Stimulated activated CD4-positive, alpha-beta T cell treated with anti-CD3 and anti-CD28 coated beads, Interleukin-15, amount 100 ng/mL, for 24 hours (primary cell): ENCODE data around the gene MRAS.
"Not testable (repeated sequence)": the region's sequence is repeated elsewhere in the genome, so short reads cannot be mapped to it uniquely, and the experiment has no call there.

Experiments
- DNase-seq: peaks from one replicate; pipeline ENCODE4 v3.0.0-alpha.2; 2020

MRAS gene

GRCh38 chr3:138426211-138426610, 77.8 kb downstream of the MRAS start:
- DNase-seq: no peak

- not testable (repeated sequence) for DNase-seq
Measured at GRCh38 chr3:138426754-138427153, 78.4 kb downstream of the MRAS start.

GRCh38 chr3:138429665-138430064, 81.3 kb downstream of the MRAS start:
- no peak for DNase-seq

- no peak for DNase-seq
Measured at GRCh38 chr3:138432576-138433240, 84.3 kb downstream of the MRAS start.

- no peak for DNase-seq
Measured at GRCh38 chr3:138433892-138434275, 85.5 kb downstream of the MRAS start.

GRCh38 chr3:138434276-138434874, 86.0 kb downstream of the MRAS start, which contains the start of gene ESYT3:
Gene ESYT3 (plus strand): TSS chr3:138434616. CDS start chr3:138434799, 183 bp downstream.
- peak; percentile 85 for DNase-seq

GRCh38 chr3:138434875-138435772, 86.7 kb downstream of the MRAS start:
- DNase-seq: peak; percentile 47

GRCh38 chr3:138435840-138436239, 87.5 kb downstream of the MRAS start:
- DNase-seq: no peak

GRCh38 chr3:138437281-138437680, 88.9 kb downstream of the MRAS start:
- DNase-seq: no peak

- DNase-seq: no peak
Measured at GRCh38 chr3:138438896-138439295, 90.5 kb downstream of the MRAS start.

GRCh38 chr3:138439646-138440045, 91.3 kb downstream of the MRAS start:
- DNase-seq: no peak

GRCh38 chr3:138440121-138440521, 91.7 kb downstream of the MRAS start:
- DNase-seq: no peak

GRCh38 chr3:138440596-138440995, 92.2 kb downstream of the MRAS start:
- DNase-seq: no peak

- DNase-seq: no peak
Measured at GRCh38 chr3:138441256-138441655, 92.9 kb downstream of the MRAS start.

GRCh38 chr3:138441742-138442141, 93.4 kb downstream of the MRAS start:
- no peak for DNase-seq

GRCh38 chr3:138442433-138442832, 94.1 kb downstream of the MRAS start:
- no peak for DNase-seq

GRCh38 chr3:138443091-138443490, 94.7 kb downstream of the MRAS start:
- DNase-seq: no peak

- DNase-seq: no peak
Measured at GRCh38 chr3:138443521-138444503, 95.4 kb downstream of the MRAS start.

- no peak for DNase-seq
Measured at GRCh38 chr3:138445236-138445635, 96.9 kb downstream of the MRAS start.

GRCh38 chr3:138445654-138446053, 97.3 kb downstream of the MRAS start:
- no peak for DNase-seq

GRCh38 chr3:138448631-138449030, 100.3 kb downstream of the MRAS start:
- no peak for DNase-seq

GRCh38 chr3:138449490-138449889, 101.1 kb downstream of the MRAS start:
- no peak for DNase-seq
